Common myeloid progenitor, CD34-positive (primary cell): ENCODE measurements around the gene PTPRT.

Experiments used
- CTCF ChIA-PET: fragments of 350-600 bp; sonication (Branson Sonifier 250); formaldehyde crosslinking; loops from one replicate; lab custom pipeline; 2021; ENCODE audit warnings: antibody characterized with exemption; lab: Charles Lee
- POLR2A ChIA-PET: fragments of 350-600 bp; sonication (Branson Sonifier 250); formaldehyde crosslinking; loops from one replicate; lab custom pipeline; 2021; ENCODE audit warnings: antibody characterized with exemption; lab: Charles Lee
- DNase-seq, 3 donors: peaks; one replicate each; pipeline versions ENCODE4 v3.0.0 to v3.0.0-alpha.2; 2013
- H3K27ac ChIP-seq, 2 experiments: 1 replicate in 1 of 2; 2 replicates in 1 of 2; pipeline ENCODE4 v1.7.0; 2013; ENCODE audit warnings: inconsistent platforms in 2 of 2, low read length in 2 of 2, mild to moderate bottlenecking in 2 of 2, low read depth in 1 of 2, moderate library complexity in 1 of 2; ENCODE audit not compliant: severe bottlenecking in 2 of 2, insufficient read depth in 1 of 2, poor library complexity in 1 of 2
- H3K27me3 ChIP-seq, 5 experiments: replicated peaks in 2 of 5; 1 replicate in 3 of 5; 2 replicates in 2 of 5; pipeline versions ENCODE4 v1.6.1 to v1.7.0; 2013; ENCODE audit warnings: low read length in 4 of 5, mild to moderate bottlenecking in 2 of 5, moderate library complexity in 2 of 5, inconsistent platforms in 1 of 5; ENCODE audit not compliant: insufficient read depth in 5 of 5, control insufficient read depth in 4 of 5
- H3K36me3 ChIP-seq, 4 experiments: 1 replicate in 2 of 4; 2 replicates in 2 of 4; pipeline versions ENCODE4 v1.6.1 to v1.7.0; 2013; ENCODE audit warnings: low read length in 3 of 4, control low read depth in 1 of 4, mild to moderate bottlenecking in 1 of 4; ENCODE audit not compliant: control insufficient read depth in 4 of 4, insufficient read depth in 4 of 4
- H3K4me1 ChIP-seq, 4 experiments: 1 replicate in 3 of 4; 2 replicates in 1 of 4; pipeline versions ENCODE4 v1.6.1 to v1.7.1; 2013; ENCODE audit warnings: low read length in 3 of 4, mild to moderate bottlenecking in 3 of 4, control low read depth in 1 of 4, inconsistent platforms in 1 of 4, moderate library complexity in 1 of 4; ENCODE audit not compliant: control insufficient read depth in 4 of 4, insufficient read depth in 4 of 4; ENCODE audit errors: control extremely low read depth in 1 of 4
- H3K4me3 ChIP-seq, 7 experiments: 1 replicate in 4 of 7; 2 replicates in 3 of 7; pipeline versions ENCODE4 v1.5.1 to v1.7.0; 2013; ENCODE audit warnings: mild to moderate bottlenecking in 7 of 7, low read length in 6 of 7, moderate library complexity in 6 of 7, inconsistent platforms in 2 of 7, low read depth in 2 of 7, control low read depth in 1 of 7; ENCODE audit not compliant: insufficient read depth in 4 of 7, control insufficient read depth in 1 of 7; ENCODE audit errors: extremely low read depth in 1 of 7
- H3K9me3 ChIP-seq, 5 experiments: 1 replicate in 4 of 5; 2 replicates in 1 of 5; pipeline versions ENCODE4 v1.6.1 to v1.7.1; 2013; ENCODE audit warnings: low read length in 4 of 5, mild to moderate bottlenecking in 2 of 5, inconsistent platforms in 1 of 5, low read depth in 1 of 5, moderate library complexity in 1 of 5; ENCODE audit not compliant: control insufficient read depth in 4 of 5, insufficient read depth in 2 of 5; ENCODE audit errors: control extremely low read depth in 1 of 5
- WGBS: methylation state at CpG from one replicate; pipeline ENCODE4 v1.1.5; 2013; ENCODE audit not compliant: insufficient coverage; 5-methylcytosine and 5-hydroxymethylcytosine counted together

PTPRT gene

DNA sequence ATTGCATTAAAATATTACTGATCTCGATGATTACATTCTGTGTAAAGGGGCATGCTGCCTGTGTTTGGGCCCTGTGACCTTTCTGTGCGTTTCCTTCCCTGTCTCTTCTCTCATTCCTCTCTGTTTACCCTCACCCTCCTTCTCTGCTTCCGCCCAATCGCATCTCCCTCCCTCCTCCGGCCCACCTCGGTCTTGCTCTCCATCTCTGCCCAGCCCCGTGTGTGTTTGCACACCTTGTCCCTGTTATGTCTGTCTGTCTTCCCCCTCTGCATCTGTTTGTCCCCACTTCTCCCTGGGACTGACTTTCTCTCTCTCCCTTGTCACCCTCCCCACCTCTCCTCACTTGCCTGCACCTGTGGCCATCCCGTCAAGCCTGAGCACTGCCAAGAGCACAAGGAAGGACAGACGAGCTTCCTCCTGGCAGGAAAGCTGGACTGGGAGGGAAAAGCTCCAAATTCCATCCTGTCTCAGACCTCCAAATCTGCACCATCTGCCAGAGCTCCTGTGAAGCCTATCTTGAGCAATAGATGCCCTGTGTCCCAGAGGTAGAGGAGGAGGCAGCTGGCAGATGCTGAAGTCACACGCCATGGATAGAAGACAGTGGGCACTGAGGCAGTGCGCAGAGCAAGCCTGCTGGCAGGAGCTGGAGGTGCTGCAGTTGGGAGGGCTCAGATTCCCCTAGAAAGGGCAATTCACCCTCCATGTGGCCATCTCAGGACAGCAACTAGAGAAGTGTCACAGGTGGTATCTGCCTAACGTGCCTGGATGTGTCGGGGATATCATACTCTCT is 172.3 kb downstream of the PTPRT start:
- Histone ChIP-seq H3K36me3 (no peaks in the 10 kb centered on the region), H3K4me3 (no peak overlapping the region), H3K27me3 (peaks cover 0 to 3% (median 0%) of the 10 kb centered on the region in 5 experiments), H3K4me1 (no peaks in the 10 kb centered on the region), H3K9me3 (no peaks in the 10 kb centered on the region), H3K27ac (no peak overlapping the region)
- DNase-seq: no peak
- POLR2A ChIA-PET: no interaction called here
- CTCF ChIA-PET: no interaction called here
- WGBS: 55% methylated on average over 12 of the region's 13 CpGs

DNA sequence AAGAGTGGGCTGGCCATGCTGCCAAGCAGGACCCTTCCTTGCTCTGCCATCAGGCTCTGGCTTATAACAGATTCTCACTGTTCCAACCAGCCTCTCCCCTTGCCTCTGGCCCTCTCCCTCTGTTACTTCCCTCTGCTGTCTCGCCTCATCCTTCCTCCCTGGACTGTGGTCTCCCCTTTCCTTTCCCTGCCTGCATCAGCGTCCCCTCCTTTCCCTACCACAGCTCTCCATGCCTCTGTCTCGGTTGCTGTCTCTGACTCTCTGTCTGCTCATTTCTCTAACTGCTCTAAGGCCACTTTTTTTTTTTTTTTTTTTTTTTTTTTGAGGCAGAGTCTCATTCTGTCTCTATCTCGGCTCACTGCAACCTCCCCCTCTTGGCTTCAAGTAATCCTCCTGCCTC is 173.4 kb downstream of the PTPRT start:
- POLR2A ChIA-PET: no interaction called here
- WGBS: 44% methylated on average over 3 of the region's 4 CpGs
- H3K36me3 ChIP-seq: no peaks in the 10 kb centered on the region
- H3K4me1 ChIP-seq: no peaks in the 10 kb centered on the region
- CTCF ChIA-PET: no interaction called here
- no peak overlapping the region for H3K27ac ChIP-seq
- no peak for DNase-seq
- peaks cover 0 to 3% (median 0%) of the 10 kb centered on the region in 5 experiments for H3K27me3 ChIP-seq
- H3K4me3 ChIP-seq: no peak overlapping the region
- H3K9me3 ChIP-seq: no peaks in the 10 kb centered on the region

DNA sequence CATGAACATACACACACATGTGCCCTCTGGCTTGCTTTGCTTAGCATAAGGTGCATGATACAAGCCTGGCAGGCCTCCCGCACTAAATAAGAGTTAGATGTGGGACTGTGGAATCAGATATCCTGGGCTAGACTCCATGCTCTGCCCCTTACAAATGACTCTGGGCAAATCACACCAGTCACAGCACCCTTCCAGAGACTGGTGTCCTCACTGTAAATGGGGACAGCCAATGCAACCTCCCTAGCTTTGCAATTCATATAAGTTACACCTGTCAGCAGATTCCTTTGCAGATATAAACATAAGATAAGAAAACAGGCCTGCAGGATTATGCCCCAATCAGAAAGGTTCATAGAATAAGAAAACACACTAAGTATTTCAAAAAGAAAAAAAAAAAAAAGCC is 174.1 kb downstream of the PTPRT start:
- Histone ChIP-seq H3K27ac (no peak overlapping the region), H3K27me3 (peaks cover 0 to 3% (median 0%) of the 10 kb centered on the region in 5 experiments), H3K4me3 (no peak overlapping the region), H3K36me3 (no peaks in the 10 kb centered on the region), H3K9me3 (no peaks in the 10 kb centered on the region), H3K4me1 (no peaks in the 10 kb centered on the region)
- ChIA-PET POLR2A (no interaction called here), CTCF (no interaction called here)
- no peak for DNase-seq
- WGBS: no CpG with 5 or more reads among the region's 1 CpG

DNA sequence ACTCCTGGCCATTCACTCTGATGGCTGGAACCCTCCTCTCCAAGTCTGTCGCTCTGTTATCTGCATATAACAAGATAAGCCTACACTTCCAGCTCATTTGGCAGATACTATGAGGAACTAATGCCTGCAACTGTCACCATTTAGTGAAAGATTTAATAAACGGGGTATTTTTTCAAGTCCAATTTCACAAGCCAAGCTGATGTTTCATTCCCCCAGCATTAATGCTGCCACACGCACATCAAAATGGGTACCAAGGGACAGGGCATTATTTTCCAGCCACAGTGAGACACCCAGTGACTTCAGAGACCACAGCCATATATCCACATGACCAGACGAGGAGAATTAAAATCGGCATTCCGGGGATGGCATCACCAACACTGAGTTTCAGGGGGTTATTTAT is 175.5 kb downstream of the PTPRT start:
- Histone ChIP-seq H3K9me3 (no peaks in the 10 kb centered on the region), H3K27me3 (peaks cover 0 to 3% (median 0%) of the 10 kb centered on the region in 5 experiments), H3K27ac (no peak overlapping the region), H3K4me1 (no peaks in the 10 kb centered on the region), H3K36me3 (no peaks in the 10 kb centered on the region), H3K4me3 (no peak overlapping the region)
- no peak for DNase-seq
- CTCF ChIA-PET: no interaction called here
- 96% methylated on average over 3 of the region's 6 CpGs for WGBS
- POLR2A ChIA-PET: no interaction called here

DNA sequence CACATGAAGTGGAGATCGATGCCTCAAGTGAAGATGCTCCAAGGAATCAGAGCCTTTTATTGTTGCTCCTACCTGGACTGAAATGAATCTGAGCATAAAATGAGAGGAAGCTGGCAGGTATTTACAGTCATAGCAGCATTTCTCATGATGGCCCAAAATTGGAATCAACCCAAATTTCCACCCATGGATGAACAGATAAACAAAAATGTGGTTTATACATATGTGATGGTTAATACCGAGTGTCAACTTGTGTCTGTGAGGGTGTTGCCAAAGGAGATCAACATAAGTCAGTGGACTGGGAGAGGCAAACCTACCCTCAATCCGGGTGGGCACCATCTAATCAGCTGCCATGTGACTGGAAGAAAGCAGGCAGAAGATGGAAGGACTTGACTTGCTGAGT is 178.2 kb downstream of the PTPRT start:
- POLR2A ChIA-PET: no interaction called here
- no peaks in the 10 kb centered on the region for H3K9me3 ChIP-seq

DNA sequence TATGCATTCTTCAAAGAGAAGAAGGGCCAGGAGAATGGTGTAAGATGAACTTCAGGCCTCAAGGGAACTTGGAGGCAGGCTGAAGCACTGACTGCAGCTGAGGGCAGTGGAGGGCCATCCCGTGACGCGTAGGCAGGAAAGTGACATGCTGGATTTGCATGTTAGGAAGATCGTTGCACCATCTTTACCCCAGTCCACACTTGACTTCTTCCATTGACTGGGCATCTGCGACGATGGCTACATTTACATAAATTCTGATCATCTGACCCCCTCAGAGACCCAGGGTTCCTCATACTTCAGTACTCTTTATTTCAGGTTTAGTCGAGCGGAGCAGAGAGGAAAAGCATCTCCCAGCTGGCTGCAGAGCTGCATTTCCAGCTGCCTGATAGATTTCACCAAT is 180.2 kb downstream of the PTPRT start:
- no peak for DNase-seq
- Histone ChIP-seq H3K27me3 (no peaks in the 10 kb centered on the region), H3K36me3 (no peaks in the 10 kb centered on the region), H3K4me1 (no peaks in the 10 kb centered on the region), H3K9me3 (no peaks in the 10 kb centered on the region), H3K4me3 (no peak overlapping the region), H3K27ac (no peak overlapping the region)
- CTCF ChIA-PET: no interaction called here
- WGBS: 94% methylated on average over 8 of the region's 8 CpGs
- POLR2A ChIA-PET: no interaction called here

More for the DNA sequence above, 178.2 kb downstream of the PTPRT start:
- CTCF ChIA-PET: no interaction called here
- DNase-seq: no peak
- H3K27me3 ChIP-seq: no peaks in the 10 kb centered on the region
- WGBS: 83% methylated on average over 2 of the region's 3 CpGs
- no peaks in the 10 kb centered on the region for H3K36me3 ChIP-seq
- no peaks in the 10 kb centered on the region for H3K4me1 ChIP-seq
- H3K4me3 ChIP-seq: no peak overlapping the region
- H3K27ac ChIP-seq: no peak overlapping the region

DNA sequence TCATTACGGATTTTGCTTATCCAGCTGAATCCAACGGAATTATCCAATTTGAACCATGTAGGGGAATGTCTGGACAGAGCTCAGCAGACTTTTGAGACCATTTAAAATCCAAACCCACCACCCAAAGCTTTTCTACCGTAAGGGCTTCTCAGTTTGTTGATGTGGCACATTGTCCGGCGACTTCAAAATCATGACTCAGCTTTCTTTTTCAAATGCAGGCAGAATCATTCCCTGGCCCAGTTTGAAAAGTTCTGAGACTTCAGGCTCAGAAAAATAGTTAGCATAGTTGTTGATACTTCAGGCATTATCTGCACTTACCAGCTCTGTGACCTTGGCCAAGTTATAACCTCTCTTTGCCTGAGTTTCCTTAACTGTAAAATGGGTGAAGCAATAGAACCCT is 182.2 kb downstream of the PTPRT start:
- no peak for DNase-seq
- no peak overlapping the region for H3K27ac ChIP-seq
- no peaks in the 10 kb centered on the region for H3K36me3 ChIP-seq
- POLR2A ChIA-PET: interaction anchor here (0.6 kb wide), 1 partner anchor 8 kb away, joined by 3 read pairs; no protein-coding TSS in a partner anchor
- no peaks in the 10 kb centered on the region for H3K4me1 ChIP-seq
- H3K9me3 ChIP-seq: no peaks in the 10 kb centered on the region
- CTCF ChIA-PET: interaction anchor here (2.0 kb wide), 1 partner anchor 11 kb away, joined by 4 read pairs; no protein-coding TSS in a partner anchor
- no peak overlapping the region for H3K4me3 ChIP-seq
- H3K27me3 ChIP-seq: no peaks in the 10 kb centered on the region
- 100% methylated on average over 2 of the region's 5 CpGs for whole genome bisulfite sequencing
